ENCODE data around the gene SCTR.

Gene SCTR

DNA sequence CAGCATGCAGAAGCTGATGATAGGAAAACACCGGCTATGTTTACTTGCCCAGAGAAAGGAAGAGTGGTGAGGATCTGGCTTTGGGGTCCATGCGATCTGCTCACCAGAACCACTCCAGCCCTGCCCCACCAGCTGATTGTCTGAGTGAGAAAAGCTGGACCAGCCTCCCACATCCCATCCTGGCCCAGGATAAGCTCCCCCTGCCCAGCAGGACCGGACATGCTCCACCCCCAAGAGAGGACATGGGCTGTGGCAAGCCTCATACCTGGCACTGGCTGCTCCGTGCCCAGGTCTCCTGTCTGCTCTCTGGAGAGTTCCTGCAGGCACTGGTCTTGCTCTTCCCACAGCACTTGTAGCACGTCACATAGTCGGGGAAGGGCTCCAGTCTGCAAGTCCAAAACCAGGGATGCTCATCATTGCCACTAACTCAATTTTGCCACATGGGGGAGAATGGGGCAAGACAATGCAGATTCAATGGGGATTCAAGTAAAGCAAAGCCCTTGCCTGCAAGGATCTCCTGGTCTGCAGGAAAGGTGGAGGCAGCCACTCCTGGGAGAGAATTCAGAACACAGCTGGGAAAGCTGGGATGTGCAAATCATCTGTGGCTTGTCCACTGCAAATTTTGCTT, 30.0 kb downstream of the SCTR start:
- no peaks in the 10 kb centered on the region for H3K27me3 ChIP-seq (ENCODE audit: control insufficient read depth, insufficient read depth, low read length)
- H3K9me3 ChIP-seq (ENCODE audit: control insufficient read depth, insufficient read depth, low read length): no peaks in the 10 kb centered on the region
- no peak overlapping the region for H3K9ac ChIP-seq (ENCODE audit: low read depth, low read length)
- no peaks in the 10 kb centered on the region for H3K36me3 ChIP-seq (ENCODE audit: control insufficient read depth, insufficient read depth, low read length)
- H3K4me1 ChIP-seq (ENCODE audit: control insufficient read depth, insufficient read depth, low read length): peaks cover 5% of the 10 kb centered on the region
- no peak overlapping the region for H3K4me3 ChIP-seq (ENCODE audit: low read depth, low read length)

- H3K27me3 ChIP-seq (ENCODE audit: control insufficient read depth, insufficient read depth, low read length): no peaks in the 10 kb centered on the region
- peaks cover 5% of the 10 kb centered on the region for H3K4me1 ChIP-seq (ENCODE audit: control insufficient read depth, insufficient read depth, low read length)
- H3K9me3 ChIP-seq (ENCODE audit: control insufficient read depth, insufficient read depth, low read length): no peaks in the 10 kb centered on the region
- no peak overlapping the region for H3K9ac ChIP-seq (ENCODE audit: low read depth, low read length)
- H3K36me3 ChIP-seq (ENCODE audit: control insufficient read depth, insufficient read depth, low read length): no peaks in the 10 kb centered on the region
- no peak overlapping the region for H3K4me3 ChIP-seq (ENCODE audit: low read depth, low read length)
Observed at GRCh38 chr2:119491776-119492525, 32.3 kb downstream of the SCTR start.

DNA sequence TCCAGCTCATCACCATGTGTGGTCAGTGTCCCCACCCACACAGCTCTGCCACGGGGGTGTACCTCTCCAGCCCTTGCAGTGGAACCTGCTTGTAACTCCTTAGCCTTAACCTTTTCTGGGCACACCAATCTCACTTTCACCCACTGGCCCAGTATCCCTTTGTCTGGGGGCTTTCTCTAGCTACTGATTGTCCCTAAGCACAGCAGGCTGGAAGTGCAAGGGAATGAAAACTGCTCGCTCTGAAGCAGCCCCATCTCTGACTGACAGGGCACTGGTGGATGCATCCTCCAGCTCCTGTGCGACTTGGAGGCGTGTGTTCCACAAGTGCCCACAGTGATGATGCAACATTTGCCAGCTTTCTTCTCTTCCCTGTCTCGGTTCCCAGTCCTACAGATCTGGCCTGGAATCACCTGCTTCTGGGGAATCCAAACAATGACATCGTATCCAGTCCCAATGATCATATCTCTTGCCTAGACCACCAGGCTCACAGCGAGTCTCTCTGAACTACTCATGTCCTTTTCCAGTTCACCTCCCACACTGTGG, 33.6 kb downstream of the SCTR start:
- no peaks in the 10 kb centered on the region for H3K36me3 ChIP-seq (ENCODE audit: control insufficient read depth, insufficient read depth, low read length)

DNA sequence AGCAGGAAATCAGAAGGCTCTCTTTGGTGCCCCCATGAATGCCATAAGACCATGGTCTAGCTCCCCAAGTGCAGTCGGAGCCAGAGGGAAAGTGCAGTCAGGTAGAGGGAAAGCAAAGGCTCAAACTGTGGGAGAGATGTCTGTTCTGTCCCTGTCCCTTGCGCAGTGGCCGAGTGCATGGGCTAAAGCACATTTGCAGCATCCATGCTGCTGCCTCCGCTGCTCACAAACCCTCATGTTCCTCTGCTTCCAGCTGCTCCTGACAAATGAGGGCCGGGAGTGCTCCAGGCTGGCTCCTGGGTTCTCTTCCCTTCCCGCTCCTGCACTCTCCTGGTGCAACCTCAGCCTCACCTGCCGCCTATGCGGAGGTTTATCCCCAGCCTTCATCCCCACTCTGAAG, 34.2 kb downstream of the SCTR start:
- H3K36me3 ChIP-seq (ENCODE audit: control insufficient read depth, insufficient read depth, low read length): no peaks in the 10 kb centered on the region
- H3K4me3 ChIP-seq (ENCODE audit: low read depth, low read length): no peak overlapping the region
- no peaks in the 10 kb centered on the region for H3K27me3 ChIP-seq (ENCODE audit: control insufficient read depth, insufficient read depth, low read length)
- H3K9ac ChIP-seq (ENCODE audit: low read depth, low read length): no peak overlapping the region
- H3K4me1 ChIP-seq (ENCODE audit: control insufficient read depth, insufficient read depth, low read length): peaks cover 5% of the 10 kb centered on the region
- no peaks in the 10 kb centered on the region for H3K9me3 ChIP-seq (ENCODE audit: control insufficient read depth, insufficient read depth, low read length)

More for the DNA sequence above, 33.6 kb downstream of the SCTR start:
- Histone ChIP-seq H3K9ac (ENCODE audit: low read depth, low read length) (no peak overlapping the region), H3K4me3 (ENCODE audit: low read depth, low read length) (no peak overlapping the region), H3K4me1 (ENCODE audit: control insufficient read depth, insufficient read depth, low read length) (peaks cover 5% of the 10 kb centered on the region), H3K27me3 (ENCODE audit: control insufficient read depth, insufficient read depth, low read length) (no peaks in the 10 kb centered on the region), H3K9me3 (ENCODE audit: control insufficient read depth, insufficient read depth, low read length) (no peaks in the 10 kb centered on the region)

DNA sequence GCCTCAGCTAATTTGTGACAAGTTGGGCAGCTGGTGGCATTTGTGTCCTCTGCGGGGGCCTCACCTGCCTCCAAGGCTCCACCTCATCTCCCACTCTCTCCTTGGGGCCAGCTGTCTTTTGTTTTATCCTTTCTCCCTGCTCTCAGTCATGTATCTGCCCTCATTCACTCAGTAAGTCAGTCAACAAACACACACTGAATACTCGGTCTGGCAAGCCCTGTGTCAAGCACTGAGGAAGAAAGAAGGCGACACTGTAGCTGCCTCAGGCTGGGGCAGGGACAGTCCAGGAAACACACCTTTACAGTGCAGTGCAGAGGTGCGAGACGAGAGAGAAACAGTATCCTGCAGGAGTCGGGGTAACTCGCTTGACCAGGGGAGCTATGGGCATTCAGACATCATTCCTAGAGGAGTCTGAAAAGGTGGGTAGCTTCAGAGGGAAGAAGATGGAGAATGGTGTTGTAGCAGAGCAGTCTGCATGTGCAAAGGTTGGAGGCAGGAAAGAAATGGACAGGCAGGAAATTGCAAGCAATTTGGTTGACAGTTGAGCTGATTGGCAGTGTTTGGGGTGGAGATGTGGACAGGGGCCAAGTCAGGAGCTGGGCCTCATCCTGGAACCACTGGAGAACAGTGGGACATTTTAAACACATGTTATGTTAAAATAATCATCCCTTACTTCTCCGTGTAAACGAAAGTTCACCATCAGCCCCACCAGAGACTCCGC, 34.9 kb downstream of the SCTR start:
- Histone ChIP-seq H3K4me3 (ENCODE audit: low read depth, low read length) (no peak overlapping the region), H3K27me3 (ENCODE audit: control insufficient read depth, insufficient read depth, low read length) (no peaks in the 10 kb centered on the region), H3K9ac (ENCODE audit: low read depth, low read length) (no peak overlapping the region), H3K36me3 (ENCODE audit: control insufficient read depth, insufficient read depth, low read length) (no peaks in the 10 kb centered on the region), H3K9me3 (ENCODE audit: control insufficient read depth, insufficient read depth, low read length) (no peaks in the 10 kb centered on the region), H3K4me1 (ENCODE audit: control insufficient read depth, insufficient read depth, low read length) (peaks cover 5% of the 10 kb centered on the region)

- H3K4me3 ChIP-seq (ENCODE audit: low read depth, low read length): no peak overlapping the region
- H3K27me3 ChIP-seq (ENCODE audit: control insufficient read depth, insufficient read depth, low read length): no peaks in the 10 kb centered on the region
- H3K9ac ChIP-seq (ENCODE audit: low read depth, low read length): no peak overlapping the region
- no peaks in the 10 kb centered on the region for H3K9me3 ChIP-seq (ENCODE audit: control insufficient read depth, insufficient read depth, low read length)
- no peaks in the 10 kb centered on the region for H3K36me3 ChIP-seq (ENCODE audit: control insufficient read depth, insufficient read depth, low read length)
- peaks cover 5% of the 10 kb centered on the region for H3K4me1 ChIP-seq (ENCODE audit: control insufficient read depth, insufficient read depth, low read length)
Observed at GRCh38 chr2:119488245-119489214, 35.8 kb downstream of the SCTR start.

GRCh38 chr2:119487434-119488244, 36.6 kb downstream of the SCTR start:
- H3K4me1 ChIP-seq (ENCODE audit: control insufficient read depth, insufficient read depth, low read length): peaks cover 5% of the 10 kb centered on the region
- no peak overlapping the region for H3K9ac ChIP-seq (ENCODE audit: low read depth, low read length)
- no peaks in the 10 kb centered on the region for H3K9me3 ChIP-seq (ENCODE audit: control insufficient read depth, insufficient read depth, low read length)
- H3K27me3 ChIP-seq (ENCODE audit: control insufficient read depth, insufficient read depth, low read length): no peaks in the 10 kb centered on the region
- no peaks in the 10 kb centered on the region for H3K36me3 ChIP-seq (ENCODE audit: control insufficient read depth, insufficient read depth, low read length)
- no peak overlapping the region for H3K4me3 ChIP-seq (ENCODE audit: low read depth, low read length)

- H3K9me3 ChIP-seq (ENCODE audit: control insufficient read depth, insufficient read depth, low read length): no peaks in the 10 kb centered on the region
- H3K27me3 ChIP-seq (ENCODE audit: control insufficient read depth, insufficient read depth, low read length): no peaks in the 10 kb centered on the region
- H3K9ac ChIP-seq (ENCODE audit: low read depth, low read length): no peak overlapping the region
- peaks cover 2% of the 10 kb centered on the region for H3K4me1 ChIP-seq (ENCODE audit: control insufficient read depth, insufficient read depth, low read length)
- no peaks in the 10 kb centered on the region for H3K36me3 ChIP-seq (ENCODE audit: control insufficient read depth, insufficient read depth, low read length)
- H3K4me3 ChIP-seq (ENCODE audit: low read depth, low read length): no peak overlapping the region
Observed at GRCh38 chr2:119486886-119487285, 37.4 kb downstream of the SCTR start.

- H3K4me1 ChIP-seq (ENCODE audit: control insufficient read depth, insufficient read depth, low read length): no peaks in the 10 kb centered on the region
- no peaks in the 10 kb centered on the region for H3K27me3 ChIP-seq (ENCODE audit: control insufficient read depth, insufficient read depth, low read length)
- no peak overlapping the region for H3K9ac ChIP-seq (ENCODE audit: low read depth, low read length)
- H3K4me3 ChIP-seq (ENCODE audit: low read depth, low read length): no peak overlapping the region
- H3K36me3 ChIP-seq (ENCODE audit: control insufficient read depth, insufficient read depth, low read length): no peaks in the 10 kb centered on the region
- H3K9me3 ChIP-seq (ENCODE audit: control insufficient read depth, insufficient read depth, low read length): no peaks in the 10 kb centered on the region
Observed at GRCh38 chr2:119486196-119486827, 38.0 kb downstream of the SCTR start.

GRCh38 chr2:119485336-119486110, 38.8 kb downstream of the SCTR start:
- no peak overlapping the region for H3K9ac ChIP-seq (ENCODE audit: low read depth, low read length)
- no peaks in the 10 kb centered on the region for H3K9me3 ChIP-seq (ENCODE audit: control insufficient read depth, insufficient read depth, low read length)
- no peaks in the 10 kb centered on the region for H3K27me3 ChIP-seq (ENCODE audit: control insufficient read depth, insufficient read depth, low read length)
- no peak overlapping the region for H3K4me3 ChIP-seq (ENCODE audit: low read depth, low read length)
- no peaks in the 10 kb centered on the region for H3K36me3 ChIP-seq (ENCODE audit: control insufficient read depth, insufficient read depth, low read length)
- no peaks in the 10 kb centered on the region for H3K4me1 ChIP-seq (ENCODE audit: control insufficient read depth, insufficient read depth, low read length)

All from iPS-15b (cell line).